IMR-90 (cell line): ENCODE data around the gene PLP1. TPM values are rescaled to one million over a fixed set of nuclear protein-coding genes. Genes with fewer than 3 reads are reported as not detected.

Experiments used
- ATAC-seq: fragments of 200-7000 bp; cut with Tn5 transposase; 2 replicates; pipeline ENCODE4 v1.9.1; 2020; ENCODE audit warnings: low read depth, mild to moderate bottlenecking, moderate library complexity
- BruUV-seq: library from RNA; stranded (reverse); fragments of 400-500 nt; replicated peaks from 2 replicates; lab custom pipeline; 2021; lab: Mats Ljungman, UMichigan
- CTCF ChIA-PET: fragments of 300-600 bp; formaldehyde crosslinking; extraction: SDS; loops from one replicate; lab custom pipeline; 2021; ENCODE audit warnings: antibody characterized with exemption; lab: Yijun Ruan, JAX
- POLR2A ChIA-PET: fragments of 300-600 bp; sonication (Branson Sonifier 250); formaldehyde crosslinking; loops from one replicate; lab custom pipeline; 2022; ENCODE audit warnings: antibody characterized with exemption; ENCODE audit not compliant: unreplicated experiment; lab: Charles Lee
- DNase-seq: peaks from one replicate; pipeline ENCODE4 v3.0.0; 2013
- H2AFZ ChIP-seq: replicated peaks from 2 replicates; pipeline ENCODE3; 2013; ENCODE audit warnings: low read length, mild to moderate bottlenecking; ENCODE audit not compliant: poor library complexity
- H2AK5ac ChIP-seq: 2 replicates; pipeline ENCODE4 v1.6.1; 2013; ENCODE audit warnings: low read depth, low read length, inconsistent platforms
- H2AK9ac ChIP-seq: replicated peaks from 2 replicates; pipeline ENCODE3; 2013; ENCODE audit warnings: mild to moderate bottlenecking, low read depth, low read length, moderate library complexity; ENCODE audit not compliant: poor library complexity
- H2BK120ac ChIP-seq: 2 replicates; pipeline ENCODE4 v1.6.1; 2013; ENCODE audit warnings: low read depth, low read length, inconsistent platforms
- H2BK15ac ChIP-seq: 3 replicates; pipeline ENCODE4 v1.6.1; 2013; ENCODE audit warnings: low read depth, low read length, inconsistent platforms
- H2BK20ac ChIP-seq: 2 replicates; pipeline ENCODE4 v1.6.1; 2013; ENCODE audit warnings: low read depth, mild to moderate bottlenecking, inconsistent platforms, low read length, moderate library complexity
- H2BK5ac ChIP-seq: 2 replicates; pipeline ENCODE4 v1.6.1; 2013; ENCODE audit warnings: mild to moderate bottlenecking, low read depth, low read length, inconsistent platforms; ENCODE audit not compliant: poor library complexity, severe bottlenecking
- H3K14ac ChIP-seq: replicated peaks from 2 replicates; pipeline ENCODE4 v1.6.1; 2013; ENCODE audit warnings: low read depth, low read length, inconsistent platforms
- H3K18ac ChIP-seq: 2 replicates; pipeline ENCODE4 v1.6.1; 2013; ENCODE audit warnings: low read depth, low read length, control low read depth
- H3K23ac ChIP-seq: 2 replicates; pipeline ENCODE4 v1.6.1; 2013; ENCODE audit warnings: low read depth, low read length, inconsistent platforms
- H3K27ac ChIP-seq: 2 replicates; pipeline ENCODE4 v1.5.1; 2013; ENCODE audit warnings: mild to moderate bottlenecking, control low read depth, low read length; ENCODE audit not compliant: insufficient read depth
- H3K27me3 ChIP-seq: 2 replicates; pipeline ENCODE4 v1.6.1; 2013; ENCODE audit warnings: low read length; ENCODE audit not compliant: control insufficient read depth, insufficient read depth
- H3K36me3 ChIP-seq: 2 replicates; pipeline ENCODE4 v1.6.1; 2013; ENCODE audit warnings: low read length, mixed read lengths; ENCODE audit not compliant: control insufficient read depth, insufficient read depth
- H3K4ac ChIP-seq: 2 replicates; pipeline ENCODE4 v1.6.1; 2013; ENCODE audit warnings: low read depth, low read length, inconsistent platforms
- H3K4me1 ChIP-seq: 2 replicates; pipeline ENCODE4 v1.6.1; 2013; ENCODE audit warnings: low read length, mixed read lengths; ENCODE audit not compliant: control insufficient read depth, insufficient read depth
- H3K4me2 ChIP-seq: 2 replicates; pipeline ENCODE4 v1.6.1; 2013; ENCODE audit warnings: low read depth, mild to moderate bottlenecking, control low read depth, low read length, moderate library complexity
- H3K4me3 ChIP-seq: 2 replicates; pipeline ENCODE4 v1.5.1; 2013; ENCODE audit warnings: low read depth, mild to moderate bottlenecking, control low read depth, low read length, moderate library complexity; ENCODE audit not compliant: insufficient read depth
- H3K56ac ChIP-seq: 2 replicates; pipeline ENCODE4 v1.6.1; 2013; ENCODE audit warnings: low read length, inconsistent platforms; ENCODE audit not compliant: insufficient read depth; ENCODE audit errors: extremely low read depth
- H3K79me1 ChIP-seq, 2 experiments: 2 replicates each; pipeline ENCODE4 v1.6.1; 2013; ENCODE audit warnings: low read length in 2 of 2, inconsistent platforms in 1 of 2, low read depth in 1 of 2
- H3K9ac ChIP-seq: 2 replicates; pipeline ENCODE4 v1.6.1; 2013; ENCODE audit warnings: low read depth, low read length, control low read depth
- H3K9me1 ChIP-seq: 2 replicates; pipeline ENCODE4 v1.6.1; 2013; ENCODE audit warnings: low read length, inconsistent platforms; ENCODE audit not compliant: insufficient read depth
- H3K9me3 ChIP-seq: 2 replicates; pipeline ENCODE4 v1.6.1; 2013; ENCODE audit warnings: low read length; ENCODE audit not compliant: control insufficient read depth, insufficient read depth
- H4K20me1 ChIP-seq: 2 replicates; pipeline ENCODE4 v1.6.1; 2013; ENCODE audit warnings: low read length, inconsistent platforms; ENCODE audit not compliant: insufficient read depth
- H4K5ac ChIP-seq: 2 replicates; pipeline ENCODE4 v1.6.1; 2013; ENCODE audit warnings: mild to moderate bottlenecking, low read depth, low read length, control low read depth
- H4K8ac ChIP-seq, 2 experiments: 2 replicates each; pipeline ENCODE4 v1.6.1; 2013; ENCODE audit warnings: low read depth in 2 of 2, low read length in 2 of 2, control low read depth in 1 of 2, inconsistent platforms in 1 of 2
- H4K91ac ChIP-seq: 2 replicates; pipeline ENCODE4 v1.6.1; 2013; ENCODE audit warnings: low read depth, low read length, inconsistent platforms; ENCODE audit not compliant: insufficient read depth
- BHLHE40 ChIP-seq: fragments of 150-350 bp; IDR thresholded peaks from 2 replicates; pipeline ENCODE4 v1.6.1; 2016; ENCODE audit warnings: mild to moderate bottlenecking, low read depth, low read length
- CEBPB ChIP-seq: IDR thresholded peaks from 2 replicates; pipeline ENCODE4 v1.6.1; 2012; ENCODE audit warnings: low read depth, low read length, improper control_type of control experiment
- CHD1 ChIP-seq: IDR thresholded peaks from 2 replicates; pipeline ENCODE4 v1.6.1; 2012; ENCODE audit warnings: low read depth, low read length, improper control_type of control experiment
- CTCF ChIP-seq: conservative IDR thresholded peaks from 2 replicates; pipeline ENCODE4 v1.5.1; 2012; ENCODE audit warnings: mild to moderate bottlenecking, low read depth, low read length, improper control_type of control experiment
- FOS ChIP-seq: fragments of 150-350 bp; IDR thresholded peaks from 2 replicates; pipeline ENCODE4 v1.6.1; 2016; ENCODE audit warnings: low read depth, low read length
- MAFK ChIP-seq: IDR thresholded peaks from 2 replicates; pipeline ENCODE4 v1.6.1; 2012; ENCODE audit warnings: low read depth, low read length, improper control_type of control experiment
- MAZ ChIP-seq: IDR thresholded peaks from 2 replicates; pipeline ENCODE4 v1.6.1; 2012; ENCODE audit warnings: low read depth, mild to moderate bottlenecking, low read length, improper control_type of control experiment, moderate library complexity, borderline replicate concordance
- MXI1 ChIP-seq: IDR thresholded peaks from 2 replicates; pipeline ENCODE4 v1.6.1; 2012; ENCODE audit warnings: low read depth, mild to moderate bottlenecking, low read length, moderate library complexity, borderline replicate concordance
- NFE2L2 ChIP-seq: fragments of 150-350 bp; IDR thresholded peaks from 2 replicates; pipeline ENCODE4 v1.6.1; 2016; ENCODE audit warnings: low read depth, mild to moderate bottlenecking, low read length
- POLR2A ChIP-seq: IDR thresholded peaks from 2 replicates; pipeline ENCODE4 v1.6.1; 2012; ENCODE audit warnings: mild to moderate bottlenecking, low read depth, low read length
- RAD21 ChIP-seq: IDR thresholded peaks from 2 replicates; pipeline ENCODE4 v1.6.1; 2012; ENCODE audit warnings: low read length, improper control_type of control experiment
- RCOR1 ChIP-seq: IDR thresholded peaks from 2 replicates; pipeline ENCODE4 v1.6.1; 2012; ENCODE audit warnings: mild to moderate bottlenecking, low read length, improper control_type of control experiment; ENCODE audit not compliant: insufficient replicate concordance
- RFX5 ChIP-seq: IDR thresholded peaks from 2 replicates; pipeline ENCODE4 v1.8.0; 2012; ENCODE audit warnings: low read depth, mild to moderate bottlenecking, low read length, moderate library complexity
- WGBS, 2 experiments: methylation state at CpG; one replicate each; pipeline versions ENCODE4 v1.1.5 to v1.1.7; 2013; ENCODE audit warnings: missing lambda C conversion rate in 2 of 2; ENCODE audit not compliant: insufficient read length in 1 of 2; ENCODE audit errors: extremely low coverage in 2 of 2; 5-methylcytosine and 5-hydroxymethylcytosine counted together
- dilution Hi-C: fragments of 300-500 bp; cut with HindIII; formaldehyde crosslinking; loops from one replicate; pipeline ENCODE4 v1.14.3; 2018; ENCODE audit warnings: low sequenced_read_pairs; ENCODE audit not compliant: unreplicated experiment
- in situ Hi-C: fragments of 300-500 bp; cut with MboI; formaldehyde crosslinking; loops from 3 replicates; pipeline ENCODE4 v1.14.3; 2019; ENCODE audit warnings: low sequenced_read_pairs, inconsistent platforms, mixed read lengths
- intact Hi-C: fragments of 100-400 bp; cut with micrococcal nuclease; formaldehyde crosslinking; loops from 2 replicates; pipeline ENCODE4 v1.10.0; 2022
- polyA plus RNA-seq, 3 experiments: library from polyadenylated mRNA; depleted of rRNA; stranded (reverse); fragments of >200 nt; gene quantifications; 2 replicates each; pipeline ENCODE4 v1.2.3, GENCODE V29; 2012; ENCODE audit warnings: low replicate concordance in 1 of 3
- total RNA-seq: library from RNA; depleted of rRNA; stranded (reverse); fragments of >200 nt; gene quantifications from 2 replicates; pipeline ENCODE4 v1.2.3, GENCODE V29; 2012
- TF ChIP-seq, protein P1 (sequence below): fragments of 150-350 bp; IDR thresholded peaks from 2 replicates; pipeline ENCODE4 v1.6.1; 2017; ENCODE audit warnings: mild to moderate bottlenecking, antibody characterized with exemption, low read length, low read depth

PLP1 gene
- total and polyA plus RNA-seq, 2 of the 4 experiments (the other 2 are of a cell fraction): 0.18 to 0.62 TPM

- Histone ChIP-seq H4K91ac (no peak overlapping the region), H3K18ac (no peak overlapping the region), H3K4me3 (no peak overlapping the region), H3K27me3 (peaks cover 11% of the 10 kb centered on the region), H2BK5ac (no peak overlapping the region), H3K23ac (no peak overlapping the region), H4K8ac (no peak overlapping the region), H3K9me1 (peaks cover 6% of the 10 kb centered on the region; the same call in 1 of the 2 replicates), H3K56ac (no peak overlapping the region), H3K4ac (no peak overlapping the region), H3K9ac (no peak overlapping the region), H2AFZ (no peak overlapping the region), H4K20me1 (no peaks in the 10 kb centered on the region), H3K9me3 (no peaks in the 10 kb centered on the region), H4K5ac (no peak overlapping the region), H2BK20ac (no peak overlapping the region), H3K14ac (no peak overlapping the region), H3K36me3 (no peaks in the 10 kb centered on the region), H2AK9ac (no peak overlapping the region), H3K4me1 (peaks cover 8% of the 10 kb centered on the region), H2AK5ac (no peak overlapping the region), H2BK120ac (no peak overlapping the region), H3K27ac (no peak overlapping the region), H3K4me2 (no peak overlapping the region), H2BK15ac (no peak overlapping the region), H3K79me1 (no peaks in the 10 kb centered on the region)
- TF ChIP-seq MAZ (no peak), MAFK (no peak), BHLHE40 (no peak), CHD1 (no peak), RAD21 (no peak), RCOR1 (no peak), RFX5 (no peak), CEBPB (no peak), POLR2A (no peak), NFE2L2 (no peak), MXI1 (no peak), FOS (no peak), CTCF (no peak)
- TF ChIP-seq, protein P1, sequence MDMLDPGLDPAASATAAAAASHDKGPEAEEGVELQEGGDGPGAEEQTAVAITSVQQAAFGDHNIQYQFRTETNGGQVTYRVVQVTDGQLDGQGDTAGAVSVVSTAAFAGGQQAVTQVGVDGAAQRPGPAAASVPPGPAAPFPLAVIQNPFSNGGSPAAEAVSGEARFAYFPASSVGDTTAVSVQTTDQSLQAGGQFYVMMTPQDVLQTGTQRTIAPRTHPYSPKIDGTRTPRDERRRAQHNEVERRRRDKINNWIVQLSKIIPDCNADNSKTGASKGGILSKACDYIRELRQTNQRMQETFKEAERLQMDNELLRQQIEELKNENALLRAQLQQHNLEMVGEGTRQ: no peak
- ATAC-seq: no peak
- no peak for DNase-seq
- no TSS peak for BruUV-seq
- dilution Hi-C loops: no loop called here
- intact Hi-C loops: no loop called here
- WGBS, 2 experiments: no CpG with 5 or more reads among the region's 4 CpGs
- in situ Hi-C loops: no loop called here
- ChIA-PET CTCF (no interaction called here), POLR2A (no interaction called here)
Measured at GRCh38 chrX:103727115-103727514, 49.5 kb upstream of the PLP1 start.
